Raji (cell line): Measurements from ENCODE around the gene XYLT1.

Experiments used
- POLR2A ChIP-seq: IDR thresholded peaks from 2 replicates; pipeline ENCODE4 v1.6.1; 2011; ENCODE audit warnings: low read depth, low read length, control low read depth; ENCODE audit not compliant: insufficient read depth

XYLT1 gene

GRCh38 chr16:17159617-17160016 lies 311.1 kb downstream of the XYLT1 start:
- no peak for TF ChIP-seq POLR2A

- TF ChIP-seq POLR2A: no peak
Measured at GRCh38 chr16:17155936-17156335, 314.8 kb downstream of the XYLT1 start.

DNA sequence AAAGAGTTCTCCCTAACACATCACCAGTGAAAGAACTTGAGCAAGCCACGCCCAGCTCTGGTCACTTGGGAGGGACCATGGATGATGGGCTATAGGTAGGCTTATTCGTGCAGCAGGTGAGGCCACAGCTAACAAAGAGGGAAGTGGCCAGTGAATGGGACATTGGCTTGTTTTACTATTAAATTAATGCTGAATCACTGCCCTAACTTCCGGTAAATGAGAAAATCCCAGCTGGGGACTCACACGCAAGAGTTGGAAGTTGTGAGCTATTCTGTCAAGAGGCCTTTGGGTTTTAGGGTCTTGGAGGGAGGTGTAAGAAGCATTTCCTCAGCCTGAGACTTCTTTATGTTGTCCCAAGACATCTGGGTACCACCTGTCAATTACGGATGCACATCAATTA lies 315.3 kb downstream of the XYLT1 start:
- no peak for TF ChIP-seq POLR2A

GRCh38 chr16:17154981-17155380 lies 315.8 kb downstream of the XYLT1 start:
- TF ChIP-seq POLR2A: no peak

DNA sequence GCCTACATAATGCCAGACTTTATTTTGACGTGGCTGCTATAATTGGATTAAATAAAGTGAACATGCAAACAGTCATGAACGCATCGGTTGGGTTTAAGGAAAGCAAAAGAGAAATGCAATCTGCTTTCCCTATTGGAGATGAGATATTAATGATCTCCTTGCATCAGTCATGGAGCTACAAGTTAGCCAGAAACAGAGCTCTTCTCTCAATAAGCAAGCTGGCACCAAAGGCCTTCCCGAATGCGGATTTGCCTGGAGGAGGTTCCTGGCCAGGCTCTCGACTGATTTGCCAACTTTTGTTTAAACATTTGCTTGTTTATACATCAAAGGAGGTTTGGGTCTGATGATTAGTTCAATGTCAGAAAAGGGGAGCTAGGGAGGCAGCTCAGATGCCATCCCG lies 318.4 kb downstream of the XYLT1 start:
- no peak for TF ChIP-seq POLR2A

- no peak for TF ChIP-seq POLR2A
Measured at GRCh38 chr16:17151335-17151734, 319.4 kb downstream of the XYLT1 start.

DNA sequence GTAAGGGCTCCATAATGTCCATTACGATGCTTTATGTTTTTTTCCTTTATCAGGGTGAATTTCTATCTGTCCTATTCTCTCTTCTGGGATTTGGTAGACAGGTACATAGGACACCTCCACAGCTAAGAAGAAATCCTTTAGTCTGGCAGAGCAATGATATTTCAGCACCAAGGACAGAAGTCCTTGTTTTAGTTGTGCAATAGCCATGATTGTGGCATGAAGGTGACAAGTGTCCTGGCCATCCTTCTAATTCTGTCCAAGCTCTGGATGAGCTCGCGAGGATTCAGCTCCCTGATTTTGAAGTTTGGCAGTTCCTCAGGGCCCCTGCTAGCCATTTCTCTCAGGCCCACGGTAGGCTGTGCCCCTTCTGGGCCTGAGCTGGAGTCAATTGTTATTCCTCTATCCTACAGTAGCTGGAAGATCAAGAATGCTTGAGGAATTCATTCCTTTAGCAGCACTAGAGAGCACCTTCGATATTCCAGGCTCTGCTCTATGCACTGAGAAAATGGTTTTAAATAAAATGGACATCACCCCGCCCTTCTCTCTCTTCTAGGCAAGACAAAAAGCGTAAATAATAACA lies 320.8 kb downstream of the XYLT1 start:
- no peak for TF ChIP-seq POLR2A

DNA sequence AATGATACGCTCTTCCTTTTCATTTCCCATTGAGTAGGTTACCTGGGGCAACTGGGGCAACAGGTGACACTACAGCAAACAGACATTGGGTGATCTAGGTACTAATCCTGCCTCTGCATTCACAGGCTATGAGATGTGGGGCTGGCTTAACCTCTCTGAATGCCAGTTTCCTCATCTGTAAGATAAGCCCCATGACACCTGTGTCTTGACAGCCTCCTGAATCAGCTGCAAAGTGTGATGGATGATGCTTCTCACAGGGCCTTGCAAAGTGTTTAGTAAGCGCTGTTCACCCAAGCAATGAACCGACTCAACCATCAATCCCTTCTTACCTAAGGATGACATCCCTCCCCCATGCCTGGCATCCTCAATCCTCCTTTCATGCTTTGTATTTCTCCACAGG lies 322.8 kb downstream of the XYLT1 start:
- TF ChIP-seq POLR2A: no peak

DNA sequence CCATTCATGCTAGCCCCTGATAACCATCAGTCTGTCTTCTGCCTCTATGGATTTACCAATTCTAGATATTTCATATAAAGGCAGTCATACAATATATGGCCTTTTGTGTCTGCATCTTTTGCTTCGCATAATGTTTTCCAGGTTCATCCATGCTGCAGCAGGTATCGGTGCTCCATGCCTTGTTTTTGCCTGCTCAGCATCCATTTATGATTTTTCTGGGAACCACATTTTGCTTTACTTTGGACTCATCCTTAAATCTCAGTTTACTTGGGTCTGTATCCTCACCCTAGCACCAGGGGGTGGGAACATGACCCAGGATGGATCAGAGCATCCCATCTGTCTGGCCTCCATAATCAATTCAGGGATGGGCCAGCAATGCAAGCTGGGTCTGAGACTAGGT lies 325.7 kb downstream of the XYLT1 start:
- no peak for TF ChIP-seq POLR2A

DNA sequence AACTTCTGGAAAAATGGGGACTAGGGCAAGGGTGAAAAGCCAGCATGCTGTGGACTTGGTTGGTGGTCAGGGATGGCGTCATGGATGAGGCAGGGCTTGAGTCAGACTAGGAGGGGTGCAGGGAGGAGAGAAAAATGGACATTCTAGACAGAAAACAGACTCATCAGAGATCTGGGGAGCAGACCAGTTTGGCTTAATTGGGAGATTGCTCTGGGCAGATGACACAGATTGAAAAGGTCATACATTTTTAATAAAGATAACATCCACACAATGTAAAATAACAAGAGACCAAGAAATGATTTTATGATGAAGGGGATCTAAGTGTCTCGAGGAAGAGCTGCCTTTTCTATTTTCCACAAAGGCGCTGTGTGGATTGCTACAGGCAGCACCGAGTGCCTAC lies 326.3 kb downstream of the XYLT1 start:
- no peak for TF ChIP-seq POLR2A

- TF ChIP-seq POLR2A: no peak
Measured at GRCh38 chr16:17143546-17144419, 327.0 kb downstream of the XYLT1 start.

DNA sequence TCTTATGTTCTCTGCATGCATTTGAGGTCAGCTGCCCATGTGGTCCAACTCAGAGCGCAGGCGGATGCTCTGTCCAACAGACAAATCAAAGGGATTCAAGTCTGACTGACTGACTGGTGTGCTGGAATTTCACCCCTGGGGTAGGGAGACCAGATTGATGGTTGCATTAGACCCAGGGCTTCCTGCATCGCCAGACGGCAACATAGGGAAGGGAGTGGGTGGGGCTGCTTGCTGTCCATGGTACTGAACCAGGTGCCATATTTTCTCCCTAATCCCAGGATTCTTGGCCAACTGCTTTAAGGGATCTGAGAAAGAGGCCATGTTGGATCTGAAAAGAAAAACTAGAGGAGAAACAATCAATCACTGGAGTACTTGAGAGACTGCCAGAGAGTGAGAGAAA lies 332.0 kb downstream of the XYLT1 start:
- no peak for TF ChIP-seq POLR2A

DNA sequence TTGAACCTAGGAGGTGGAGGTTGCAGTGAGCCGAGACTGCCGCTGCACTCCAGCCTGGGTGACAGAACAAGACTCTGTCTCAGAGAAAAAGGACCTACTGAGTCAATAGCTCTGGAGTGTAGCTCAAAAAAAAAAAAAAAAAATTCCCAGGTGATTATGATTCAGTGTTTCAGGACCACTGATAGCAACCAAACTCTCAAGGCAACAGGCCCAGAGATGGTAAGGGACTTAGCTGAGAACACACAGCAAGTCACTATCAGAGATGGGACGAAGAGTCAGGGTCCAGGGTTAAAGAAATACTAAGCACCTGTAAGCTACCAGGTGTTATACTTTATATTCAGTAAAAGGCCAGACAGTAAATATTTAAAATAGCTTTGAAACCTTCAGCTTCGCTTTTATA lies 335.3 kb downstream of the XYLT1 start:
- TF ChIP-seq POLR2A: no peak

DNA sequence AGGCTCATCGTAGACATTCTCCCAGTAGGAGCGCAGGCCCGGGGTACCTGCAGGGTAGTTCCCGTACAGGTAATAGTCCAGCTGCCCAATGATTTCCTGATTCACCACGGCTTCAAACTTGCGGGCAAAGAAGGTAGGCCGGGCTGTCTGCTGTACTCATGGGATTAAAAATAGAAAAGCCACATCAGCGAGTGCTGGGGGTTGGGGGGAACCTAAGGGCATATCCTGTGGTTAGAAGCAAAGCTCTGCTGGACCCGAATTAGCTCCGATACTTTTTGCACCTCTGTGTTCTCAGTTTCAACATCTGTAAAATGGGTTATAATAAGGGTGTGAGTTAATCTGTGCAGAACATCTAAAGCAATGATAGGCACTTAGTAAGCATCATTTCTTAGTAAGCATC lies 336.2 kb downstream of the XYLT1 start:
- TF ChIP-seq POLR2A: no peak

DNA sequence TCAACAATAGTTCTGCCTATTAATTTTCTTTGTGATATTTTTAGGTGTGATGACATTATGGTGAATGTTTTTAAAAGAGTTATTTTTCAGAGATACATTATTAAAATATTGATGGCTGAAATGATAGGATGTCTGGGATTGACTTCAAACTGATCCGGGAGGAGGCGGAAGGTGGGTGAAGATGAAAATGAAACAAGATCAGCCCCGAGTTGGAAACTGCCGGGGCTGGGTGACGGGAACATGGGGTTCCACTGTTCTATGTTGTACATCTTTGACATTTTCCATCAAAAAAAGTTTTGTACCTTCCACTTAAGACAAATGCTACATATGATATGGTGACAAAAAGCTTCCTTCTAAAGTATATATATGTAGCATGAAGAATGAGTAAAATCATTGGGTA lies 336.9 kb downstream of the XYLT1 start:
- no peak for TF ChIP-seq POLR2A

GRCh38 chr16:17131351-17131750 lies 339.4 kb downstream of the XYLT1 start:
- TF ChIP-seq POLR2A: no peak

GRCh38 chr16:17130733-17131132 lies 340.0 kb downstream of the XYLT1 start:
- no peak for TF ChIP-seq POLR2A
